SK-N-SH (cell line): ENCODE data around the gene GPR157. TPM values are rescaled to one million over a fixed set of nuclear protein-coding genes. Genes with fewer than 3 reads are reported as not detected.

Experiments used
- CTCF ChIA-PET: fragments of 300-600, 350-600 bp; formaldehyde crosslinking; extraction: SDS; loops from one replicate; lab custom pipeline; 2021; lab: Yijun Ruan, JAX
- POLR2A ChIA-PET: fragments of 350-600 bp; sonication (Branson Sonifier 250); formaldehyde crosslinking; extraction: SDS; loops from one replicate; lab custom pipeline; 2020; ENCODE audit warnings: antibody characterized with exemption, inconsistent platforms; lab: Yijun Ruan, JAX
- DNase-seq: peaks from one replicate; pipeline ENCODE4 v3.0.0; 2012
- H2AFZ ChIP-seq: fragments of 200-600 bp; sonication (generic); 2 replicates; pipeline ENCODE4 v1.8.1; 2016; ENCODE audit warnings: antibody characterized with exemption, mild to moderate bottlenecking, low read depth
- H3F3A ChIP-seq: fragments of 200-600 bp; sonication (generic); replicated peaks from 2 replicates; pipeline ENCODE3; 2016; ENCODE audit warnings: antibody characterized with exemption, mild to moderate bottlenecking; ENCODE audit not compliant: insufficient read depth
- H3K27ac ChIP-seq, 2 experiments: fragments of 200-500 bp in 1 of 2; fragments of 200-600 bp in 1 of 2; sonication (Bioruptor generic) in 1 of 2; sonication (generic), shearing (Covaris generic) in 1 of 2; 2 replicates each; pipeline versions ENCODE4 v1.5.1 to v1.6.1; 2014 to 2016; ENCODE audit warnings: low read depth in 2 of 2, inconsistent platforms in 1 of 2, low read length in 1 of 2, mild to moderate bottlenecking in 1 of 2, mixed read lengths in 1 of 2
- H3K27me3 ChIP-seq: fragments of 200-600 bp; sonication (generic), shearing (Covaris generic); 2 replicates; pipeline ENCODE4 v1.6.1; 2016; ENCODE audit warnings: mixed run types; ENCODE audit not compliant: insufficient read depth
- H3K36me3 ChIP-seq, 2 experiments: fragments of 200-500 bp in 1 of 2; fragments of 200-600 bp in 1 of 2; sonication (Bioruptor generic) in 1 of 2; sonication (generic) in 1 of 2; replicated peaks in 1 of 2; 2 replicates each; pipeline versions ENCODE3 to v1.5.1; 2014 to 2016; ENCODE audit warnings: low read length in 1 of 2, mild to moderate bottlenecking in 1 of 2; ENCODE audit not compliant: insufficient read depth in 2 of 2, control insufficient read depth in 1 of 2
- H3K4me1 ChIP-seq, 2 experiments: fragments of 200-500 bp in 1 of 2; fragments of 200-600 bp in 1 of 2; sonication (Bioruptor generic) in 1 of 2; sonication (generic), shearing (Covaris generic) in 1 of 2; 2 replicates each; pipeline versions ENCODE4 v1.5.1 to v1.6.1; 2014 to 2016; ENCODE audit warnings: low read depth in 1 of 2, low read length in 1 of 2, mixed run types in 1 of 2; ENCODE audit not compliant: insufficient read depth in 2 of 2, control insufficient read depth in 1 of 2
- H3K4me2 ChIP-seq: fragments of 200-600 bp; sonication (generic), shearing (Covaris generic); 2 replicates; pipeline ENCODE4 v1.6.1; 2017; ENCODE audit warnings: mixed run types
- H3K4me3 ChIP-seq, 2 experiments: fragments of 200-500 bp in 1 of 2; fragments of 200-600 bp in 1 of 2; sonication (Bioruptor generic) in 1 of 2; sonication (generic), shearing (Covaris generic) in 1 of 2; 2 replicates each; pipeline versions ENCODE4 v1.5.1 to v1.8.1; 2014 to 2016; ENCODE audit warnings: low read depth in 2 of 2, inconsistent platforms in 1 of 2, low read length in 1 of 2, mild to moderate bottlenecking in 1 of 2, mixed read lengths in 1 of 2, moderate library complexity in 1 of 2
- H3K79me2 ChIP-seq: fragments of 200-600 bp; sonication (generic); 2 replicates; pipeline ENCODE4 v1.8.1; 2017; ENCODE audit warnings: mild to moderate bottlenecking; ENCODE audit not compliant: insufficient read depth
- H3K9ac ChIP-seq: fragments of 200-600 bp; sonication (generic); 2 replicates; pipeline ENCODE4 v1.6.1; 2017; ENCODE audit warnings: mixed run types
- H3K9me2 ChIP-seq: fragments of 200-600 bp; sonication (generic); 2 replicates; pipeline ENCODE4 v1.6.1; 2017; ENCODE audit warnings: mixed run types
- H3K9me3 ChIP-seq: fragments of 200-600 bp; sonication (generic); 2 replicates; pipeline ENCODE4 v1.6.1; 2017; ENCODE audit warnings: mixed run types, mild to moderate bottlenecking, moderate library complexity
- H4K20me1 ChIP-seq: fragments of 200-600 bp; sonication (generic); 2 replicates; pipeline ENCODE4 v1.6.1; 2017; ENCODE audit warnings: mild to moderate bottlenecking, mixed run types; ENCODE audit not compliant: insufficient read depth
- ELF1 ChIP-seq: IDR thresholded peaks from 2 replicates; pipeline ENCODE4 v1.4.0; 2012
- EZH2phosphoT487 ChIP-seq: fragments of 200-600 bp; sonication (generic); IDR thresholded peaks from 2 replicates; pipeline ENCODE4 v1.6.1; 2017; ENCODE audit warnings: low read depth, mixed run types, mild to moderate bottlenecking, antibody characterized with exemption, moderate library complexity, borderline replicate concordance
- FOSL2 ChIP-seq: IDR thresholded peaks from 2 replicates; pipeline ENCODE4 v1.4.0; 2012; ENCODE audit warnings: low read depth, mild to moderate bottlenecking, moderate library complexity, borderline replicate concordance
- FOXJ3 ChIP-seq: sonication (generic); formaldehyde crosslinking; IDR thresholded peaks from 2 replicates; pipeline ENCODE4 v1.5.1; 2020; ENCODE audit warnings: mild to moderate bottlenecking, missing genetic modification reagents
- FOXM1 ChIP-seq: IDR thresholded peaks from 2 replicates; pipeline ENCODE4 v1.4.0; 2012; ENCODE audit warnings: low read depth, mild to moderate bottlenecking
- GATA2 ChIP-seq: sonication (generic); formaldehyde crosslinking; IDR thresholded peaks from 2 replicates; pipeline ENCODE4 v1.5.0; 2020; ENCODE audit warnings: mild to moderate bottlenecking, missing genetic modification reagents
- JUND ChIP-seq: IDR thresholded peaks from 2 replicates; pipeline ENCODE4 v1.4.0; 2012
- MXI1 ChIP-seq: IDR thresholded peaks from 2 replicates; pipeline ENCODE4 v1.6.1; 2012; ENCODE audit warnings: mild to moderate bottlenecking, low read depth, low read length, improper control_type of control experiment
- NRF1 ChIP-seq: IDR thresholded peaks from 2 replicates; pipeline ENCODE4 v1.6.1; 2012; ENCODE audit warnings: low read depth, mild to moderate bottlenecking, low read length
- POLR2AphosphoS5 ChIP-seq: IDR thresholded peaks from 2 replicates; pipeline ENCODE4 v1.6.1; 2012; ENCODE audit warnings: low read depth, low read length
- RXRA ChIP-seq: IDR thresholded peaks from 2 replicates; pipeline ENCODE4 v1.4.0; 2012; ENCODE audit warnings: low read depth, mild to moderate bottlenecking, borderline replicate concordance
- SIN3A ChIP-seq: IDR thresholded peaks from 2 replicates; pipeline ENCODE4 v1.6.1; 2012; ENCODE audit warnings: low read depth, mild to moderate bottlenecking, low read length, moderate library complexity, borderline replicate concordance
- TAF1 ChIP-seq: IDR thresholded peaks from 2 replicates; pipeline ENCODE4 v1.6.1; 2012; ENCODE audit warnings: low read depth, mild to moderate bottlenecking, low read length, moderate library complexity, borderline replicate concordance
- TCF12 ChIP-seq: IDR thresholded peaks from 2 replicates; pipeline ENCODE4 v1.4.0; 2012
- WGBS: methylation state at CpG from one replicate; pipeline ENCODE4 v1.1.6; 2017; ENCODE audit warnings: low lambda C conversion rate; 5-methylcytosine and 5-hydroxymethylcytosine counted together
- polyA plus RNA-seq, 3 experiments: library from polyadenylated mRNA; depleted of rRNA; stranded (reverse); fragments of >200 nt; gene quantifications; 2 replicates each; pipeline ENCODE4 v1.2.3, GENCODE V29; 2012
- TF ChIP-seq, protein P1 (sequence below): fragments of 150-350 bp; IDR thresholded peaks from 2 replicates; pipeline ENCODE4 v1.6.1; 2017; ENCODE audit warnings: antibody characterized with exemption, low read length, low read depth, borderline replicate concordance
- TF ChIP-seq, protein P2 (sequence below): fragments of 150-350 bp; IDR thresholded peaks from 2 replicates; pipeline ENCODE4 v1.6.1; 2016; ENCODE audit warnings: mild to moderate bottlenecking, low read depth, low read length
- TF ChIP-seq, protein P3 (sequence below): IDR thresholded peaks from 2 replicates; pipeline ENCODE4 v1.4.0; 2012; ENCODE audit warnings: low read depth, borderline replicate concordance

GPR157 gene
- polyA plus RNA-seq, 1 of the 3 experiments (the other 2 are of a cell fraction), result 1.8 TPM

DNA sequence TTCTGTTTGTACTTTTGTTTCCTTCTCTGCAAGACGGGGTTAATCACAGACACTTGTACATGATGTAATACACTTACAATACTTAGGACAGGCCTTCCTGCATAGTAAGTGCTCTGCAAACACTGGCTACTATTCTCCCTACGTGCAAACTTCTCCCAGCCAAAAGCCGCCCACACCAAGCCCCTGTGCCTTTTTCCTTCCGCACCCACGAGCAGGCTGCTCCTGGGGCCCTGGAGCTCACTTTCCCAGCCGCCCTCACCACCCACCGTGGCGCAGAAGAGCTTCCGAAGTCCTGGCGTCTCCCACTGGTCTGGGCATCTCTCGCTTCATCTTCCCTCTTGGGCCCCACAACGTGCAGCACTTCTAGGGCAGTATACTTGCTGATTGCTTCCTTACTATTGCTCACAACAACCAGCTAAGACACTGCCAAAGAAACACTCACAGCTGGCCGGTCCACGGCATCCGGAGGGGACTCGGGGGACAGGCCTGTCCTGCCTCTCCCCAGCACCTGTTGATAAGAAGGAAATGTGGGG, 22.5 kb upstream of the GPR157 start:
- H3F3A ChIP-seq, result no peaks in the 10 kb centered on the region
- H3K9ac ChIP-seq, result no peak overlapping the region
- no peak overlapping the region for H3K4me3 ChIP-seq
- H3K36me3 ChIP-seq, result peaks cover 3 to 9% of the 10 kb centered on the region in 2 experiments
- no peaks in the 10 kb centered on the region for H3K9me3 ChIP-seq
- no peak for DNase-seq
- H3K27me3 ChIP-seq, result no peaks in the 10 kb centered on the region
- no peaks in the 10 kb centered on the region for H3K9me2 ChIP-seq
- WGBS, result 92% methylated on average over 16 of the region's 16 CpGs
- no peak overlapping the region for H2AFZ ChIP-seq
- POLR2A ChIA-PET, result no interaction called here
- CTCF ChIA-PET, result interaction anchor here (0.9 to 2.3 kb wide), 5 partner anchors 9 to 45 kb away, joined by 3 to 12 read pairs (median 3); no protein-coding TSS in a partner anchor
- H3K79me2 ChIP-seq, result peaks cover 48% of the 10 kb centered on the region
- H3K4me2 ChIP-seq, result no peak overlapping the region
- H3K4me1 ChIP-seq, result no peaks in the 10 kb centered on the region
- H3K27ac ChIP-seq, result no peak overlapping the region
- H4K20me1 ChIP-seq, result peaks cover 72% of the 10 kb centered on the region
- no peak for TF ChIP-seq MXI1
- no peak for TF ChIP-seq TAF1
- TF ChIP-seq EZH2phosphoT487, result no peak
- TF ChIP-seq FOXJ3 (CRISPR knock-in tag), result no peak
- TF ChIP-seq, protein P1, sequence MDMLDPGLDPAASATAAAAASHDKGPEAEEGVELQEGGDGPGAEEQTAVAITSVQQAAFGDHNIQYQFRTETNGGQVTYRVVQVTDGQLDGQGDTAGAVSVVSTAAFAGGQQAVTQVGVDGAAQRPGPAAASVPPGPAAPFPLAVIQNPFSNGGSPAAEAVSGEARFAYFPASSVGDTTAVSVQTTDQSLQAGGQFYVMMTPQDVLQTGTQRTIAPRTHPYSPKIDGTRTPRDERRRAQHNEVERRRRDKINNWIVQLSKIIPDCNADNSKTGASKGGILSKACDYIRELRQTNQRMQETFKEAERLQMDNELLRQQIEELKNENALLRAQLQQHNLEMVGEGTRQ, result no peak
- TF ChIP-seq ELF1, result no peak
- TF ChIP-seq SIN3A, result no peak
- TF ChIP-seq POLR2AphosphoS5, result no peak
- TF ChIP-seq GATA2, result no peak
- TF ChIP-seq RXRA, result no peak
- TF ChIP-seq FOSL2, result no peak
- TF ChIP-seq JUND, result no peak
- TF ChIP-seq NRF1, result no peak
- TF ChIP-seq, protein P2, sequence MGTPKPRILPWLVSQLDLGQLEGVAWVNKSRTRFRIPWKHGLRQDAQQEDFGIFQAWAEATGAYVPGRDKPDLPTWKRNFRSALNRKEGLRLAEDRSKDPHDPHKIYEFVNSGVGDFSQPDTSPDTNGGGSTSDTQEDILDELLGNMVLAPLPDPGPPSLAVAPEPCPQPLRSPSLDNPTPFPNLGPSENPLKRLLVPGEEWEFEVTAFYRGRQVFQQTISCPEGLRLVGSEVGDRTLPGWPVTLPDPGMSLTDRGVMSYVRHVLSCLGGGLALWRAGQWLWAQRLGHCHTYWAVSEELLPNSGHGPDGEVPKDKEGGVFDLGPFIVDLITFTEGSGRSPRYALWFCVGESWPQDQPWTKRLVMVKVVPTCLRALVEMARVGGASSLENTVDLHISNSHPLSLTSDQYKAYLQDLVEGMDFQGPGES, result no peak
- no peak for TF ChIP-seq FOXM1
- no peak for TF ChIP-seq TCF12
- TF ChIP-seq, protein P3, sequence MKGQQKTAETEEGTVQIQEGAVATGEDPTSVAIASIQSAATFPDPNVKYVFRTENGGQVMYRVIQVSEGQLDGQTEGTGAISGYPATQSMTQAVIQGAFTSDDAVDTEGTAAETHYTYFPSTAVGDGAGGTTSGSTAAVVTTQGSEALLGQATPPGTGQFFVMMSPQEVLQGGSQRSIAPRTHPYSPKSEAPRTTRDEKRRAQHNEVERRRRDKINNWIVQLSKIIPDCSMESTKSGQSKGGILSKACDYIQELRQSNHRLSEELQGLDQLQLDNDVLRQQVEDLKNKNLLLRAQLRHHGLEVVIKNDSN, result no peak
- TF ChIP-seq, all 33 proteins: peak for 0
